ENCODE measurements around the gene CDH4.

GRCh38 chr20:61354501-61354900 lies 102.4 kb downstream of the CDH4 start:
- TF ChIP-seq CTCF (conservative IDR thresholded peaks at IDR 0.05; ENCODE audit: low read length) (no peak), EZH2phosphoT487 (IDR thresholded peaks at IDR 0.05; ENCODE audit: borderline replicate concordance, low read depth, low read length) (no peak)

All from OCI-LY7 (cell line).